Measurements from ENCODE around the gene SUSD1. TPM values are rescaled to one million over a fixed set of nuclear protein-coding genes. Genes with fewer than 3 reads are reported as not detected.

The SUSD1 gene
- total and polyA plus RNA-seq, 2 donors (not counting 3 experiments of a cell fraction or from before 2014, with no cell fraction given), result 33.1 to 37.8 TPM

GRCh38 chr9:112002847-112003457 lies 172.1 kb downstream of the SUSD1 start:
- Histone ChIP-seq H3K27me3 (ENCODE audit: control insufficient read depth in 2 of 2, insufficient read depth in 2 of 2, low read length in 2 of 2) (no peaks in the 10 kb centered on the region), H3K9me3 (replicated peaks; ENCODE audit: control insufficient read depth, insufficient read depth, low read length) (no peaks in the 10 kb centered on the region), H3K27ac (ENCODE audit: insufficient read depth, low read depth, low read length) (peak overlapping the region; percentile 48), H3K4me2 (ENCODE audit: insufficient read depth, low read length) (no peak overlapping the region), H3K9me1 (replicated peaks; ENCODE audit: control insufficient read depth, extremely low read depth, insufficient read depth, low read length) (no peaks in the 10 kb centered on the region), H3K4me3 (replicated peaks in 1 of 3; ENCODE audit: insufficient read depth in 1 of 3, low read depth in 1 of 3, low read length in 3 of 3) (no peak overlapping the region), H3K9ac (replicated peaks; ENCODE audit: extremely low read depth, insufficient read depth, low read length) (peak overlapping the region; percentile 13), H3K4me1 (ENCODE audit: control insufficient read depth, extremely low read depth, insufficient read depth, low read length) (peaks cover 9% of the 10 kb centered on the region), H2AFZ (ENCODE audit: low read depth, low read length) (peak overlapping the region; percentile 17), H4K20me1 (replicated peaks; ENCODE audit: control insufficient read depth, extremely low read depth, insufficient read depth, low read length) (no peaks in the 10 kb centered on the region), H3K36me3 (ENCODE audit: control insufficient read depth in 2 of 2, extremely low read depth in 1 of 2, insufficient read depth in 2 of 2, low read length in 2 of 2) (no peaks in the 10 kb centered on the region), H3K79me2 (ENCODE audit: control insufficient read depth, insufficient read depth, low read length) (no peaks in the 10 kb centered on the region)
- dilution Hi-C loops (cut with MboI; ENCODE audit: extremely low pct_ligation_motif_present, low sequenced_read_pairs) (no loop called here), intact Hi-C loops (cut with micrococcal nuclease) (no loop called here)
- no TSS peak for BruUV-seq (replicated peaks)
- POLR2A ChIA-PET, result interaction anchor here (0.6 kb wide), 1 partner anchor 180 kb away, joined by 3 read pairs; no protein-coding TSS in a partner anchor
- CTCF ChIA-PET, result interaction anchor here (0.9 to 2.5 kb wide), 3 partner anchors 8 to 72 kb away, joined by 3 to 16 read pairs (median 7); no protein-coding TSS in a partner anchor
- no peak for FAIRE-seq
- no peak for TF ChIP-seq EZH2 (IDR thresholded peaks at IDR 0.05; ENCODE audit: borderline replicate concordance, low read depth, low read length, severe bottlenecking)
- no peak for TF ChIP-seq JUN (IDR thresholded peaks at IDR 0.05; ENCODE audit: borderline replicate concordance, insufficient read depth, insufficient read length, low read depth)
- no peak for TF ChIP-seq GATA2 (IDR thresholded peaks at IDR 0.05; ENCODE audit: insufficient read depth, insufficient read length, low read depth, low read length)
- no peak for TF ChIP-seq MAX (IDR thresholded peaks at IDR 0.05; ENCODE audit: insufficient read depth, insufficient read length)
- DNase-seq (ENCODE audit: low read depth, low spot score), result no peak

- Histone ChIP-seq H4K20me1 (replicated peaks; ENCODE audit: control insufficient read depth, extremely low read depth, insufficient read depth, low read length) (no peaks in the 10 kb centered on the region), H3K9ac (replicated peaks; ENCODE audit: extremely low read depth, insufficient read depth, low read length) (peak overlapping the region; percentile 13), H3K9me1 (replicated peaks; ENCODE audit: control insufficient read depth, extremely low read depth, insufficient read depth, low read length) (no peaks in the 10 kb centered on the region), H3K36me3 (ENCODE audit: control insufficient read depth in 2 of 2, extremely low read depth in 1 of 2, insufficient read depth in 2 of 2, low read length in 2 of 2) (no peaks in the 10 kb centered on the region), H3K9me3 (replicated peaks; ENCODE audit: control insufficient read depth, insufficient read depth, low read length) (no peaks in the 10 kb centered on the region), H3K4me3 (replicated peaks in 1 of 3; ENCODE audit: insufficient read depth in 1 of 3, low read depth in 1 of 3, low read length in 3 of 3) (no peak overlapping the region), H3K4me1 (ENCODE audit: control insufficient read depth, extremely low read depth, insufficient read depth, low read length) (peaks cover 9% of the 10 kb centered on the region), H3K27ac (ENCODE audit: insufficient read depth, low read depth, low read length) (peak overlapping the region; percentile 48), H3K79me2 (ENCODE audit: control insufficient read depth, insufficient read depth, low read length) (no peaks in the 10 kb centered on the region), H3K27me3 (ENCODE audit: control insufficient read depth in 2 of 2, insufficient read depth in 2 of 2, low read length in 2 of 2) (no peaks in the 10 kb centered on the region), H3K4me2 (ENCODE audit: insufficient read depth, low read length) (no peak overlapping the region), H2AFZ (ENCODE audit: low read depth, low read length) (peak overlapping the region; percentile 17)
- DNase-seq (ENCODE audit: low read depth, low spot score) (peak; percentile 74), FAIRE-seq (peak; percentile 83)
- ChIA-PET POLR2A (no interaction called here), CTCF (interaction anchor here (0.9 to 2.5 kb wide), 3 partner anchors 9 to 72 kb away, joined by 3 to 16 read pairs (median 7); no protein-coding TSS in a partner anchor)
- intact Hi-C loops (cut with micrococcal nuclease) (no loop called here), dilution Hi-C loops (cut with MboI; ENCODE audit: extremely low pct_ligation_motif_present, low sequenced_read_pairs) (no loop called here)
- BruUV-seq (replicated peaks), result no TSS peak
- TF ChIP-seq GATA2 (IDR thresholded peaks at IDR 0.05; ENCODE audit: insufficient read depth, insufficient read length, low read depth, low read length) (no peak), FOS (IDR thresholded peaks at IDR 0.05; ENCODE audit: borderline replicate concordance, insufficient read depth, low read length) (no peak), POLR2AphosphoS5 (IDR thresholded peaks at IDR 0.05; ENCODE audit: insufficient read depth, low read depth, low read length) (no peak), EZH2 (IDR thresholded peaks at IDR 0.05; ENCODE audit: borderline replicate concordance, low read depth, low read length, severe bottlenecking) (no peak), JUN (IDR thresholded peaks at IDR 0.05; ENCODE audit: borderline replicate concordance, insufficient read depth, insufficient read length, low read depth) (no peak), CTCF (IDR thresholded peaks at IDR 0.05; ENCODE audit: extremely low read depth in 1 of 2, insufficient read depth in 1 of 2, low read depth in 1 of 2, low read length in 2 of 2) (no peak), MYC (IDR thresholded peaks at IDR 0.05; ENCODE audit: low read depth, low read length) (no peak), MAX (IDR thresholded peaks at IDR 0.05; ENCODE audit: insufficient read depth, insufficient read length) (no peak), POLR2A (IDR thresholded peaks at IDR 0.05; ENCODE audit: low read depth, low read length) (no peak)
These were observed 172.8 kb downstream of the SUSD1 start for GRCh38 chr9:112002131-112002846.

All from endothelial cell of umbilical vein (primary cell).